HCT116 (cell line): ENCODE data around the gene KIF25.

ENCODE experiments used
- ATF3 ChIP-seq: IDR thresholded peaks from 2 replicates; pipeline ENCODE4 v1.6.1; 2012
- CBX3 ChIP-seq: IDR thresholded peaks from 2 replicates; pipeline ENCODE4 v1.6.1; 2012; ENCODE audit warnings: low read depth
- EGR1 ChIP-seq: IDR thresholded peaks from 2 replicates; pipeline ENCODE4 v1.6.1; 2012; ENCODE audit warnings: low read depth
- EZH2 ChIP-seq: fragments of 200-600 bp; sonication (generic); IDR thresholded peaks from 2 replicates; pipeline ENCODE4 v1.6.1; 2017; ENCODE audit warnings: antibody characterized with exemption, mixed run types
- EZH2phosphoT487 ChIP-seq: fragments of 200-600 bp; IDR thresholded peaks from 2 replicates; pipeline ENCODE4 v1.6.1; 2018; ENCODE audit warnings: antibody characterized with exemption, borderline replicate concordance
- MAX ChIP-seq: IDR thresholded peaks from 2 replicates; pipeline ENCODE4 v1.6.1; 2012
- POLR2A ChIP-seq: IDR thresholded peaks from 2 replicates; pipeline ENCODE4 v1.7.0; 2011; ENCODE audit warnings: borderline replicate concordance; ENCODE audit not compliant: insufficient read depth, insufficient read length; ENCODE audit errors: extremely low read depth
- POLR2AphosphoS5 ChIP-seq: IDR thresholded peaks from 2 replicates; pipeline ENCODE4 v1.6.1; 2011; ENCODE audit warnings: mild to moderate bottlenecking, low read depth, low read length, moderate library complexity
- RAD21 ChIP-seq: IDR thresholded peaks from 2 replicates; pipeline ENCODE4 v1.6.1; 2012; ENCODE audit warnings: low read depth, mild to moderate bottlenecking
- SP1 ChIP-seq: IDR thresholded peaks from 2 replicates; pipeline ENCODE4 v1.6.1; 2012; ENCODE audit warnings: low read depth
- TF ChIP-seq, protein P1 (sequence below), 3 experiments: fragments of 200-600 bp in 1 of 3; sonication (generic) in 1 of 3; IDR thresholded peaks in 2 of 3; conservative IDR thresholded peaks in 1 of 3; 2 replicates each; pipeline ENCODE4 v1.5.1; 2012 to 2017; ENCODE audit warnings: low read depth in 2 of 3, low read length in 2 of 3, antibody characterized with exemption in 1 of 3, borderline replicate concordance in 1 of 3, control low read depth in 1 of 3, mild to moderate bottlenecking in 1 of 3, mixed read lengths in 1 of 3, mixed run types in 1 of 3, moderate library complexity in 1 of 3; ENCODE audit not compliant: insufficient read depth in 1 of 3
- TF ChIP-seq, protein P2 (sequence below): IDR thresholded peaks from 2 replicates; pipeline ENCODE4 v1.6.1; 2012; ENCODE audit warnings: low read depth

GRCh38 chr6:167951781-167952511 lies 45.5 kb upstream of the KIF25 start:
- TF ChIP-seq, protein P1, sequence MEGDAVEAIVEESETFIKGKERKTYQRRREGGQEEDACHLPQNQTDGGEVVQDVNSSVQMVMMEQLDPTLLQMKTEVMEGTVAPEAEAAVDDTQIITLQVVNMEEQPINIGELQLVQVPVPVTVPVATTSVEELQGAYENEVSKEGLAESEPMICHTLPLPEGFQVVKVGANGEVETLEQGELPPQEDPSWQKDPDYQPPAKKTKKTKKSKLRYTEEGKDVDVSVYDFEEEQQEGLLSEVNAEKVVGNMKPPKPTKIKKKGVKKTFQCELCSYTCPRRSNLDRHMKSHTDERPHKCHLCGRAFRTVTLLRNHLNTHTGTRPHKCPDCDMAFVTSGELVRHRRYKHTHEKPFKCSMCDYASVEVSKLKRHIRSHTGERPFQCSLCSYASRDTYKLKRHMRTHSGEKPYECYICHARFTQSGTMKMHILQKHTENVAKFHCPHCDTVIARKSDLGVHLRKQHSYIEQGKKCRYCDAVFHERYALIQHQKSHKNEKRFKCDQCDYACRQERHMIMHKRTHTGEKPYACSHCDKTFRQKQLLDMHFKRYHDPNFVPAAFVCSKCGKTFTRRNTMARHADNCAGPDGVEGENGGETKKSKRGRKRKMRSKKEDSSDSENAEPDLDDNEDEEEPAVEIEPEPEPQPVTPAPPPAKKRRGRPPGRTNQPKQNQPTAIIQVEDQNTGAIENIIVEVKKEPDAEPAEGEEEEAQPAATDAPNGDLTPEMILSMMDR (IDR thresholded peaks at IDR 0.05 in 2 of 3, conservative IDR thresholded peaks at IDR 0.05 in 1 of 3; ENCODE audit: borderline replicate concordance in 1 of 3, insufficient read depth in 1 of 3, low read depth in 2 of 3, low read length in 2 of 3) = no peak
- TF ChIP-seq MAX (no peak), EZH2phosphoT487 (no peak), POLR2A (no peak), SP1 (no peak), POLR2AphosphoS5 (no peak), EZH2 (no peak), EGR1 (no peak), CBX3 (no peak), RAD21 (no peak), ATF3 (no peak)
- TF ChIP-seq, protein P2, sequence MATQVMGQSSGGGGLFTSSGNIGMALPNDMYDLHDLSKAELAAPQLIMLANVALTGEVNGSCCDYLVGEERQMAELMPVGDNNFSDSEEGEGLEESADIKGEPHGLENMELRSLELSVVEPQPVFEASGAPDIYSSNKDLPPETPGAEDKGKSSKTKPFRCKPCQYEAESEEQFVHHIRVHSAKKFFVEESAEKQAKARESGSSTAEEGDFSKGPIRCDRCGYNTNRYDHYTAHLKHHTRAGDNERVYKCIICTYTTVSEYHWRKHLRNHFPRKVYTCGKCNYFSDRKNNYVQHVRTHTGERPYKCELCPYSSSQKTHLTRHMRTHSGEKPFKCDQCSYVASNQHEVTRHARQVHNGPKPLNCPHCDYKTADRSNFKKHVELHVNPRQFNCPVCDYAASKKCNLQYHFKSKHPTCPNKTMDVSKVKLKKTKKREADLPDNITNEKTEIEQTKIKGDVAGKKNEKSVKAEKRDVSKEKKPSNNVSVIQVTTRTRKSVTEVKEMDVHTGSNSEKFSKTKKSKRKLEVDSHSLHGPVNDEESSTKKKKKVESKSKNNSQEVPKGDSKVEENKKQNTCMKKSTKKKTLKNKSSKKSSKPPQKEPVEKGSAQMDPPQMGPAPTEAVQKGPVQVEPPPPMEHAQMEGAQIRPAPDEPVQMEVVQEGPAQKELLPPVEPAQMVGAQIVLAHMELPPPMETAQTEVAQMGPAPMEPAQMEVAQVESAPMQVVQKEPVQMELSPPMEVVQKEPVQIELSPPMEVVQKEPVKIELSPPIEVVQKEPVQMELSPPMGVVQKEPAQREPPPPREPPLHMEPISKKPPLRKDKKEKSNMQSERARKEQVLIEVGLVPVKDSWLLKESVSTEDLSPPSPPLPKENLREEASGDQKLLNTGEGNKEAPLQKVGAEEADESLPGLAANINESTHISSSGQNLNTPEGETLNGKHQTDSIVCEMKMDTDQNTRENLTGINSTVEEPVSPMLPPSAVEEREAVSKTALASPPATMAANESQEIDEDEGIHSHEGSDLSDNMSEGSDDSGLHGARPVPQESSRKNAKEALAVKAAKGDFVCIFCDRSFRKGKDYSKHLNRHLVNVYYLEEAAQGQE = no peak
